A549 (cell line): Measurements from ENCODE around the gene ADCY6.

Source experiments
- BHLHE40 ChIP-seq: IDR thresholded peaks from 2 replicates; pipeline ENCODE4 v1.6.1; 2012; ENCODE audit warnings: low read depth, low read length, inconsistent platforms
- CHD2 ChIP-seq: fragments of 150-350 bp; IDR thresholded peaks from 2 replicates; pipeline ENCODE4 v1.6.1; 2014; ENCODE audit warnings: low read length; ENCODE audit not compliant: partially characterized antibody
- CTCF ChIP-seq: fragments of >200 bp; sonication (Bioruptor Twin); formaldehyde crosslinking; IDR thresholded peaks from 3 replicates; pipeline ENCODE4 v1.5.1; 2016
- EP300 ChIP-seq, 2 experiments: fragments of >200 bp; sonication (Bioruptor Twin); formaldehyde crosslinking; IDR thresholded peaks; 2 replicates in 1 of 2; 3 replicates in 1 of 2; pipeline ENCODE4 v1.6.1; 2016 to 2017
- ESRRA ChIP-seq: fragments of 150-350 bp; IDR thresholded peaks from 2 replicates; pipeline ENCODE4 v1.6.1; 2014; ENCODE audit warnings: mild to moderate bottlenecking, low read length, borderline replicate concordance
- FOSL2 ChIP-seq, 2 experiments: fragments of 450-650 bp in 1 of 2; fragments of >200 bp in 1 of 2; sonication (Bioruptor Twin) in 1 of 2; formaldehyde crosslinking; IDR thresholded peaks; 2 replicates each; pipeline versions ENCODE4 v1.5.0 to v1.6.1; 2016 to 2020; ENCODE audit warnings: mild to moderate bottlenecking in 1 of 2, moderate library complexity in 1 of 2
- HDAC2 ChIP-seq: fragments of 200-600 bp; sonication (generic); IDR thresholded peaks from 2 replicates; pipeline ENCODE4 v1.6.1; 2016
- KDM1A ChIP-seq: fragments of 200-600 bp; sonication (generic); IDR thresholded peaks from 2 replicates; pipeline ENCODE4 v1.6.1; 2016; ENCODE audit warnings: low read depth, mild to moderate bottlenecking
- MAX ChIP-seq: IDR thresholded peaks from 2 replicates; pipeline ENCODE4 v1.6.1; 2012
- MYC ChIP-seq: IDR thresholded peaks from 2 replicates; pipeline ENCODE4 v1.6.1; 2012; ENCODE audit warnings: mild to moderate bottlenecking, inconsistent platforms, low read length, improper control_type of control experiment, borderline replicate concordance
- POLR2A ChIP-seq: IDR thresholded peaks from 2 replicates; pipeline ENCODE4 v1.6.1; 2012; ENCODE audit warnings: mild to moderate bottlenecking, low read length
- RAD21 ChIP-seq, 2 experiments: fragments of >200 bp in 1 of 2; sonication (Bioruptor Twin) in 1 of 2; formaldehyde crosslinking in 1 of 2; IDR thresholded peaks in 1 of 2; conservative IDR thresholded peaks in 1 of 2; 2 replicates in 1 of 2; 3 replicates in 1 of 2; pipeline ENCODE4 v1.6.1; 2012 to 2018; ENCODE audit warnings: inconsistent platforms in 1 of 2
- REST ChIP-seq: fragments of 200-600 bp; sonication (generic); IDR thresholded peaks from 2 replicates; pipeline ENCODE4 v1.6.1; 2016; ENCODE audit warnings: antibody characterized with exemption, mild to moderate bottlenecking, moderate library complexity

GRCh38 chr12:48782457-48783395, 6.2 kb downstream of the ADCY6 start:
- TF ChIP-seq CHD2 (no peak), CTCF (no peak), RAD21 (conservative IDR thresholded peaks at IDR 0.05 in 1 of 2, IDR thresholded peaks at IDR 0.05 in 1 of 2) (no peak), FOSL2 (IDR thresholded peaks at IDR 0.05) (no peak), FOSL2 (CRISPR knock-in tag; IDR thresholded peaks at IDR 0.05) (no peak), BHLHE40 (no peak), POLR2A (no peak), MYC (no peak), HDAC2 (no peak), KDM1A (no peak), EP300 (IDR thresholded peaks at IDR 0.05) (no peak), REST (no peak), MAX (no peak), ESRRA (no peak)
